Measurements from ENCODE around the gene NKAIN1. TPM values are rescaled to one million over a fixed set of nuclear protein-coding genes. Genes with fewer than 3 reads are reported as not detected.

The NKAIN1 gene
- total RNA-seq, 1 experiment from 2014 or later, result 0.18 TPM

GRCh38 chr1:31199236-31199790 lies 40.4 kb downstream of the NKAIN1 start:
- Histone ChIP-seq H3K9me2 (replicated peaks; ENCODE audit: low read length) (no peaks in the 10 kb centered on the region), H3K27me3 (ENCODE audit: low read length) (no peaks in the 10 kb centered on the region), H3K36me3 (ENCODE audit: low read depth, low read length) (no peaks in the 10 kb centered on the region), H4K20me1 (ENCODE audit: low read length) (no peaks in the 10 kb centered on the region), H3K4me3 (ENCODE audit: low read length) (no peak overlapping the region), H3K9ac (ENCODE audit: low read length) (no peak overlapping the region), H3K4me1 (ENCODE audit: insufficient read depth, low read length) (no peaks in the 10 kb centered on the region), H3K4me2 (ENCODE audit: low read length) (no peak overlapping the region), H2AFZ (ENCODE audit: low read length) (no peak overlapping the region), H3K27ac (ENCODE audit: low read length) (no peak overlapping the region), H3K79me2 (ENCODE audit: low read length) (no peaks in the 10 kb centered on the region), H3F3A (ENCODE audit: low read length, unreplicated experiment) (no peaks in the 10 kb centered on the region), H3K9me3 (ENCODE audit: low read length) (no peaks in the 10 kb centered on the region)
- POLR2A ChIA-PET (ENCODE audit: unreplicated experiment), result no interaction called here
- no TSS peak for BruUV-seq (replicated peaks)
- CTCF ChIA-PET, result no interaction called here
- intact Hi-C loops (cut with micrococcal nuclease), result no loop called here
- ATAC-seq (no peak), DNase-seq (no peak)
- no peak for TF ChIP-seq EZH2phosphoT487 (IDR thresholded peaks at IDR 0.05; ENCODE audit: borderline replicate concordance, low read length)
- no peak for TF ChIP-seq EZH2 (IDR thresholded peaks at IDR 0.05; ENCODE audit: low read length, unreplicated experiment)
- no peak for TF ChIP-seq CTCF (conservative IDR thresholded peaks at IDR 0.05; ENCODE audit: low read depth, low read length)

- ChIA-PET CTCF (no interaction called here), POLR2A (ENCODE audit: unreplicated experiment) (no interaction called here)
- BruUV-seq (replicated peaks), result no TSS peak
- ATAC-seq (no peak), DNase-seq (no peak)
- H2AFZ ChIP-seq (ENCODE audit: low read length), result no peak overlapping the region
- TF ChIP-seq EZH2 (IDR thresholded peaks at IDR 0.05; ENCODE audit: low read length, unreplicated experiment) (no peak), CTCF (conservative IDR thresholded peaks at IDR 0.05; ENCODE audit: low read depth, low read length) (no peak), EZH2phosphoT487 (IDR thresholded peaks at IDR 0.05; ENCODE audit: borderline replicate concordance, low read length) (no peak)
- H3F3A ChIP-seq (ENCODE audit: low read length, unreplicated experiment), result no peaks in the 10 kb centered on the region
- no peaks in the 10 kb centered on the region for H3K36me3 ChIP-seq (ENCODE audit: low read depth, low read length)
- no peaks in the 10 kb centered on the region for H3K9me2 ChIP-seq (replicated peaks; ENCODE audit: low read length)
- no peak overlapping the region for H3K9ac ChIP-seq (ENCODE audit: low read length)
- H3K4me3 ChIP-seq (ENCODE audit: low read length), result no peak overlapping the region
- intact Hi-C loops (cut with micrococcal nuclease), result no loop called here
- H3K27ac ChIP-seq (ENCODE audit: low read length), result no peak overlapping the region
- H3K9me3 ChIP-seq (ENCODE audit: low read length), result no peaks in the 10 kb centered on the region
- H3K27me3 ChIP-seq (ENCODE audit: low read length), result no peaks in the 10 kb centered on the region
- no peaks in the 10 kb centered on the region for H3K4me1 ChIP-seq (ENCODE audit: insufficient read depth, low read length)
- H3K4me2 ChIP-seq (ENCODE audit: low read length), result no peak overlapping the region
- no peaks in the 10 kb centered on the region for H3K79me2 ChIP-seq (ENCODE audit: low read length)
- H4K20me1 ChIP-seq (ENCODE audit: low read length), result no peaks in the 10 kb centered on the region
These were observed 41.1 kb downstream of the NKAIN1 start for GRCh38 chr1:31198600-31198999.

- intact Hi-C loops (cut with micrococcal nuclease), result no loop called here
- Histone ChIP-seq H3K79me2 (ENCODE audit: low read length) (no peaks in the 10 kb centered on the region), H4K20me1 (ENCODE audit: low read length) (no peaks in the 10 kb centered on the region), H2AFZ (ENCODE audit: low read length) (no peak overlapping the region), H3K4me3 (ENCODE audit: low read length) (no peak overlapping the region), H3K36me3 (ENCODE audit: low read depth, low read length) (no peaks in the 10 kb centered on the region), H3K27ac (ENCODE audit: low read length) (no peak overlapping the region), H3K4me1 (ENCODE audit: insufficient read depth, low read length) (no peaks in the 10 kb centered on the region), H3K27me3 (ENCODE audit: low read length) (no peaks in the 10 kb centered on the region), H3K9ac (ENCODE audit: low read length) (no peak overlapping the region), H3K9me3 (ENCODE audit: low read length) (no peaks in the 10 kb centered on the region), H3K9me2 (replicated peaks; ENCODE audit: low read length) (no peaks in the 10 kb centered on the region), H3F3A (ENCODE audit: low read length, unreplicated experiment) (no peaks in the 10 kb centered on the region), H3K4me2 (ENCODE audit: low read length) (no peak overlapping the region)
- no TSS peak for BruUV-seq (replicated peaks)
- ChIA-PET POLR2A (ENCODE audit: unreplicated experiment) (no interaction called here), CTCF (no interaction called here)
- no peak for DNase-seq
- no peak for ATAC-seq
- no peak for TF ChIP-seq CTCF (conservative IDR thresholded peaks at IDR 0.05; ENCODE audit: low read depth, low read length)
- TF ChIP-seq EZH2phosphoT487 (IDR thresholded peaks at IDR 0.05; ENCODE audit: borderline replicate concordance, low read length), result no peak
- TF ChIP-seq EZH2 (IDR thresholded peaks at IDR 0.05; ENCODE audit: low read length, unreplicated experiment), result no peak
These were observed 41.5 kb downstream of the NKAIN1 start for GRCh38 chr1:31198150-31198549.
